Activated T-helper 17 cell treated with anti-CD3 and anti-CD28 coated beads, Interleukin-2, amount 50 U/mL, for 72 hours (primary cell): ENCODE measurements around the gene KLK15. TPM values are rescaled to one million over a fixed set of nuclear protein-coding genes. Genes with fewer than 3 reads are reported as not detected.

Experiments
- ATAC-seq: fragments of 150-1000 bp; cut with Tn5 transposase; replicated peaks from 2 replicates; pipeline ENCODE4 v1.10.0; 2021; ENCODE audit warnings: mild to moderate bottlenecking, moderate library complexity
- H3K27ac Mint-ChIP-seq: one replicate; pipeline ENCODE4 v1.8.0; 2022; ENCODE audit warnings: mixed read lengths
- H3K27me3 Mint-ChIP-seq: one replicate; pipeline ENCODE4 v1.8.0; 2022; ENCODE audit warnings: mixed read lengths
- H3K36me3 Mint-ChIP-seq: one replicate; pipeline ENCODE4 v1.8.0; 2022; ENCODE audit warnings: low read depth, mild to moderate bottlenecking, mixed read lengths
- H3K4me1 Mint-ChIP-seq: one replicate; pipeline ENCODE4 v1.8.0; 2022; ENCODE audit warnings: mixed read lengths
- H3K4me3 Mint-ChIP-seq: one replicate; pipeline ENCODE4 v1.8.0; 2022; ENCODE audit warnings: mild to moderate bottlenecking, mixed read lengths
- H3K9me3 Mint-ChIP-seq: one replicate; pipeline ENCODE4 v1.8.0; 2022; ENCODE audit warnings: mixed read lengths
- total RNA-seq, 2 donors: library from RNA; stranded (reverse); gene quantifications; one replicate each; pipeline ENCODE4 v1.2.3, GENCODE V29; 2022

Gene KLK15
- total RNA-seq, 2 donors from 2014 or later, result not detected

DNA sequence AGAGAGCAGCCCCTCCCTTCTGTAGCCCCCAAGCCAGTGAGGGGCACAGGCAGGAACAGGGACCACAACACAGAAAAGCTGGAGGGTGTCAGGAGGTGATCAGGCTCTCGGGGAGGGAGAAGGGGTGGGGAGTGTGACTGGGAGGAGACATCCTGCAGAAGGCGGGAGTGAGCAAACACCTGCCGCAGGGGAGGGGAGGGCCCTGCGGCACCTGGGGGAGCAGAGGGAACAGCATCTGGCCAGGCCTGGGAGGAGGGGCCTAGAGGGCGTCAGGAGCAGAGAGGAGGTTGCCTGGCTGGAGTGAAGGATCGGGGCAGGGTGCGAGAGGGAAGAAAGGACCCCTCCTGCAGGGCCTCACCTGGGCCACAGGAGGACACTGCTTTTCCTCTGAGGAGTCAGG, 25.5 kb upstream of the KLK15 start:
- Mint-ChIP-seq H3K4me1 (no peaks in the 10 kb centered on the region), H3K27ac (no peak overlapping the region), H3K36me3 (no peaks in the 10 kb centered on the region), H3K9me3 (no peaks in the 10 kb centered on the region), H3K27me3 (peaks cover 60% of the 10 kb centered on the region), H3K4me3 (no peak overlapping the region)
- ATAC-seq, result no peak

DNA sequence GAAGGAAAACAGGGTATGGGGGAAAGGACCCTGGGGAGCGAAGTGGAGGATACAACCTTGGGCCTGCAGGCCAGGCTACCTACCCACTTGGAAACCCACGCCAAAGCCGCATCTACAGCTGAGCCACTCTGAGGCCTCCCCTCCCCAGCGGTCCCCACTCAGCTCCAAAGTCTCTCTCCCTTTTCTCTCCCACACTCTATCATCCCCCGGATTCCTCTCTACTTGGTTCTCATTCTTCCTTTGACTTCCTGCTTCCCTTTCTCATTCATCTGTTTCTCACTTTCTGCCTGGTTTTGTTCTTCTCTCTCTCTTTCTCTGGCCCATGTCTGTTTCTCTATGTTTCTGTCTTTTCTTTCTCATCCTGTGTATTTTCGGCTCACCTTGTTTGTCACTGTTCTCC, 24.0 kb upstream of the KLK15 start:
- Mint-ChIP-seq H3K27ac (no peak overlapping the region), H3K4me1 (no peaks in the 10 kb centered on the region), H3K9me3 (peaks cover under 1% of the 10 kb centered on the region), H3K36me3 (no peaks in the 10 kb centered on the region), H3K4me3 (no peak overlapping the region), H3K27me3 (peaks cover 57% of the 10 kb centered on the region)
- ATAC-seq, result no peak

- Mint-ChIP-seq H3K4me1 (no peaks in the 10 kb centered on the region), H3K27ac (no peak within 1 kb of the TSS), H3K4me3 (no peak within 1 kb of the TSS), H3K27me3 (peaks cover 51% of the 10 kb centered on the region), H3K9me3 (peaks cover 5% of the 10 kb centered on the region), H3K36me3 (no peaks in the 10 kb centered on the region)
- ATAC-seq, result no peak
Observed at GRCh38 chr19:50854636-50855410, 21.4 kb upstream of the KLK15 start, which contains the start of gene KLK3. Gene KLK3, plus strand, starts transcription at chr19:50854915. Its CDS starts 41 bp downstream, at chr19:50854956.

GRCh38 chr19:50851620-50852019, 18.2 kb upstream of the KLK15 start:
- Mint-ChIP-seq H3K4me3 (no peak overlapping the region), H3K36me3 (no peaks in the 10 kb centered on the region), H3K4me1 (no peaks in the 10 kb centered on the region), H3K27ac (no peak overlapping the region), H3K27me3 (peaks cover 47% of the 10 kb centered on the region), H3K9me3 (peaks cover 5% of the 10 kb centered on the region)
- no peak for ATAC-seq

- ATAC-seq, result no peak
- no peak overlapping the region for H3K27ac Mint-ChIP-seq
- H3K9me3 Mint-ChIP-seq, result peaks cover 5% of the 10 kb centered on the region
- no peak overlapping the region for H3K4me3 Mint-ChIP-seq
- H3K36me3 Mint-ChIP-seq, result no peaks in the 10 kb centered on the region
- peaks cover 39% of the 10 kb centered on the region for H3K27me3 Mint-ChIP-seq
- no peaks in the 10 kb centered on the region for H3K4me1 Mint-ChIP-seq
Observed at GRCh38 chr19:50850738-50851137, 17.4 kb upstream of the KLK15 start.

DNA sequence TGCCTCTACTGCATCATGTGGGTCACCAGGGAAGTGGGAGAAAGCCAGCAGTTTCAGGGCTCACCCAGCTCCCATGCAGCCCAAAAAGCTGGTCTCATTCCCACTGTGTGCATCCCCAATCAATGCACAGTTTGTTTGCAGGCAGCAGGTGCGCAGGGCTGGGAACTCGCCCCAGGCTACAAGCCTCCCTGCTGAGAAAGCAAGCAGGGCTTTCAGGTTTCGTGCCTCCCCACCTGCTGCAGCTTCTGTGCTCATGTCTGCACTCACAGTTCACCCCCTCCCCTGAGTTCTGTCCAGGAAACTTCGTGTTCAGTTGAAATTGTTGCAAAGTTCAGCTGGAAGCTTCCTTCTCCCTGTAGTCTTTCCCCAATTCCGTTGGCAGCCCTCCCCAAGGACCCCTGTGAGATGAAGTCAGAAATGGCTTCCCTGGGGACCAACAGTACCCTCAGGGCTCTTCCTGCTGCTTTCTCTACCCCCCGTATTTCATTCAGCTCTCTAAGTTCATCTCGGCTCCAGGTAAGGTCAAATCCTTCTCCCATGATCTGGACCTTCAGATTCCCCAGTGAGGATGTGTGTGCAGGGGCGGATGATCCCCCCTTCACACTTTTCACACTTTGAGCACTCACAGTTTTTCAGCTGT, 11.0 kb upstream of the KLK15 start:
- H3K27ac Mint-ChIP-seq, result no peak overlapping the region
- ATAC-seq, result no peak
- no peak overlapping the region for H3K4me3 Mint-ChIP-seq
- no peaks in the 10 kb centered on the region for H3K4me1 Mint-ChIP-seq
- H3K36me3 Mint-ChIP-seq, result no peaks in the 10 kb centered on the region
- H3K9me3 Mint-ChIP-seq, result peaks cover 7% of the 10 kb centered on the region
- H3K27me3 Mint-ChIP-seq, result peaks cover 11% of the 10 kb centered on the region

- ATAC-seq, result no peak
- Mint-ChIP-seq H3K9me3 (peaks cover 7% of the 10 kb centered on the region), H3K4me1 (no peaks in the 10 kb centered on the region), H3K36me3 (no peaks in the 10 kb centered on the region), H3K27me3 (peaks cover 10% of the 10 kb centered on the region), H3K27ac (no peak overlapping the region), H3K4me3 (no peak overlapping the region)
Observed at GRCh38 chr19:50843701-50844221, 10.4 kb upstream of the KLK15 start.

- no peak overlapping the region for H3K4me3 Mint-ChIP-seq
- no peak overlapping the region for H3K27ac Mint-ChIP-seq
- H3K9me3 Mint-ChIP-seq, result peaks cover 7% of the 10 kb centered on the region
- H3K27me3 Mint-ChIP-seq, result peaks cover 6% of the 10 kb centered on the region
- H3K36me3 Mint-ChIP-seq, result no peaks in the 10 kb centered on the region
- H3K4me1 Mint-ChIP-seq, result no peaks in the 10 kb centered on the region
- ATAC-seq, result no peak
Observed at GRCh38 chr19:50843205-50843604, 9.8 kb upstream of the KLK15 start.

- peaks cover 12% of the 10 kb centered on the region for H3K27me3 Mint-ChIP-seq
- H3K4me1 Mint-ChIP-seq, result no peaks in the 10 kb centered on the region
- ATAC-seq, result no peak
- H3K4me3 Mint-ChIP-seq, result no peak overlapping the region
- no peaks in the 10 kb centered on the region for H3K36me3 Mint-ChIP-seq
- H3K9me3 Mint-ChIP-seq, result peaks cover 7% of the 10 kb centered on the region
- no peak overlapping the region for H3K27ac Mint-ChIP-seq
Observed at GRCh38 chr19:50842130-50842529, 8.8 kb upstream of the KLK15 start.

DNA sequence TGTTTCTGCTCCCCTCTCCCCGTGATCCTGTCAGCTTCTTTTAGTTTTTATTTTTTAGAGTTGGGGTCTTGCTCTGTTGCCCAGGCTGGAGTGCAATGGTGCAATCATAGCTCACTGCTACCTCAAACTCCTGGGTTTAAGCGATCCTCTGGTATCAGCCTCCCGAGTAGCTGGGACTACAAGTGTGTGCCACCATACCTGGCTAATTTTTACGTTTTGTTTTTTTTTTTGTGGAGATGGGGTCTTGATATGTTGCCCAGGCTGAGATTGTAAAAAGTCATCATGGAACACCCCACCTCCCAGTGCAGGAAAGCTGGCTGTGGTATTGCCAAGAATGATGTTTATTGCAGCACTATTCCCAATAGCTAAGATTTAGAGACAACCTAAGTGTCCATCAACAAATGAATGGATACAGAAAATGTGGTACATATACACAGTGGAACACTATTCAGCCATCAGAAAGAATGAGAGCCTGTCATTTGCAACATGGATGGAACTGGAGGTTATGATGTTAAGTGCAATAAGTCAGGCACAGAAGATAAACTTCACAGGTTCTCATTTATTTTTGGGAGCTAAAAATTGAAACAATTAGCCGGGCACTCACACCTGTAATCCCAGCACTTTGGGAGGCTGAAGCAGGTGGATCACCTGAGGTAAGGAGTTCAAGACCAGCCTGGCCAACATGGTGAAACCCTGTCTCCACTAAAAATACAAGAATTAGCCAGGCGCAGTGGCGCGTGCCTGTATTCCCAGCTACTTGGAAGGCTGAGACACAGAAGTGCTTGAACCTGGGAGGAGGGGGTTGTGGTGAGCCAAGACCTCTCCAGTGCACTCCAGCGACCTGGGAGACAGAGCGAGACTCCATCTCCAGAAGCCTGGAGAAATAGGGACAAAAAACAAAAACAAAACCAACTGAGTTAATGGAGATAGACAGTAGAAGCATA, 6.6 kb upstream of the KLK15 start:
- no peak for ATAC-seq
- Mint-ChIP-seq H3K27ac (no peak overlapping the region), H3K4me1 (no peaks in the 10 kb centered on the region), H3K36me3 (no peaks in the 10 kb centered on the region), H3K9me3 (peaks cover 7% of the 10 kb centered on the region), H3K27me3 (peaks cover 26% of the 10 kb centered on the region), H3K4me3 (no peak overlapping the region)

DNA sequence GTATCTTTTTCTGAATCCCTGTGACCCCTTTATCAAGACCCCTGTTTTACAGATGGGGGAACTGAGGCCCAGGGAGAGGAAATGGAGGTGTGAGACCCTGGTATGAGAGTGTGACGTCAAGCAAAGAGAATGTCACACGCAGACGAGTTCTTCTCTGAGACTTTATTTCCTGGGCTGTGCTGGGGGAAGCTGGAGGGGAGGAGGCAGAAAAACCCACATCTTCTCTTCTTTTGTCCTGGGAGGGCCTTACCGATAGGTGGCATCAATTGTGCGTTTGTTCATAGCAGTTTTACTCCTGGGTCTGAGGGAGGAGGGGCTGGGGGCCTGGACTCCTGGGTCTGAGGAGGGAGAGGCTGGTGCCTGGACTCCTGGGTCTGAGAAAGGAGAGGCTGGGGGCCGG, 4.9 kb upstream of the KLK15 start:
- Mint-ChIP-seq H3K4me3 (no peak overlapping the region), H3K27ac (no peak overlapping the region), H3K9me3 (peaks cover 2% of the 10 kb centered on the region), H3K4me1 (no peaks in the 10 kb centered on the region), H3K36me3 (no peaks in the 10 kb centered on the region), H3K27me3 (peaks cover 33% of the 10 kb centered on the region)
- ATAC-seq, result no peak

GRCh38 chr19:50837300-50837699, 3.9 kb upstream of the KLK15 start:
- peak overlapping the region; percentile 78 for H3K4me3 Mint-ChIP-seq
- no peak overlapping the region for H3K27ac Mint-ChIP-seq
- H3K36me3 Mint-ChIP-seq, result no peaks in the 10 kb centered on the region
- no peaks in the 10 kb centered on the region for H3K4me1 Mint-ChIP-seq
- H3K9me3 Mint-ChIP-seq, result no peaks in the 10 kb centered on the region
- ATAC-seq, result no peak
- H3K27me3 Mint-ChIP-seq, result peaks cover 40% of the 10 kb centered on the region

- Mint-ChIP-seq H3K27ac (no peak overlapping the region), H3K9me3 (no peaks in the 10 kb centered on the region), H3K4me3 (peak overlapping the region; percentile 78), H3K4me1 (no peaks in the 10 kb centered on the region), H3K36me3 (no peaks in the 10 kb centered on the region), H3K27me3 (peaks cover 40% of the 10 kb centered on the region)
- no peak for ATAC-seq
Observed at GRCh38 chr19:50836543-50837195, 3.3 kb upstream of the KLK15 start.
